Measurements from ENCODE around the gene GTF2H3. TPM values are rescaled to one million over a fixed set of nuclear protein-coding genes. Genes with fewer than 3 reads are reported as not detected.

Gene GTF2H3
- polyA plus RNA-seq, 2 of the 4 experiments (the other 2 are of a cell fraction): 25.5 to 85.3 TPM

- no peak overlapping the region for H3K4me3 ChIP-seq
- H3K4me2 ChIP-seq: no peak overlapping the region
- H3K27ac ChIP-seq: no peak overlapping the region
- ChIA-PET CTCF (interaction anchor here (0.6 to 2.2 kb wide), 3 partner anchors 11 to 264 kb away, joined by 3 to 13 read pairs (median 5); no protein-coding TSS in a partner anchor), POLR2A (no interaction called here)
- TF ChIP-seq HMGXB4 (CRISPR knock-in tag; IDR thresholded peaks at IDR 0.05; ENCODE audit: borderline replicate concordance): no peak
- no peak for TF ChIP-seq PHF8 (IDR thresholded peaks at IDR 0.05; ENCODE audit: borderline replicate concordance, low read depth)
- no peak for TF ChIP-seq MAZ (IDR thresholded peaks at IDR 0.05; ENCODE audit: borderline replicate concordance, low read depth, low read length)
- TF ChIP-seq GATA3 (IDR thresholded peaks at IDR 0.05; ENCODE audit: borderline replicate concordance): no peak
- no peak for TF ChIP-seq CEBPB (IDR thresholded peaks at IDR 0.05)
- no peak for TF ChIP-seq EHMT2 (IDR thresholded peaks at IDR 0.05; ENCODE audit: low read depth)
- TF ChIP-seq HDAC2 (IDR thresholded peaks at IDR 0.05): no peak
- TF ChIP-seq EP300 (IDR thresholded peaks at IDR 0.05): no peak
- TF ChIP-seq ESRRA (IDR thresholded peaks at IDR 0.05; ENCODE audit: borderline replicate concordance, low read length): no peak
- no peak for TF ChIP-seq MAFK (IDR thresholded peaks at IDR 0.05; ENCODE audit: partially characterized antibody)
- DNase-seq (ENCODE audit: low read depth in 1 of 2, low spot score in 1 of 2): no peak
- peaks cover 7% of the 10 kb centered on the region; the same call in 2 of the 3 replicates for H3K4me1 ChIP-seq
- no peak for ATAC-seq
- 96% methylated on average over 2 of the region's 2 CpGs for WGBS (ENCODE audit: missing lambda C conversion rate)
- no peaks in the 10 kb centered on the region for H3K9me3 ChIP-seq
- FAIRE-seq: no peak
These were observed 19.5 kb upstream of the GTF2H3 start for GRCh38 chr12:123614110-123614509.

- WGBS (ENCODE audit: missing lambda C conversion rate): 80% methylated on average over 4 of the region's 4 CpGs
- Histone ChIP-seq H3K4me3 (no peak overlapping the region), H3K9me3 (no peaks in the 10 kb centered on the region), H3K4me2 (no peak overlapping the region), H3K4me1 (peaks cover 7% of the 10 kb centered on the region; the same call in 2 of the 3 replicates), H3K27ac (no peak overlapping the region)
- DNase-seq (ENCODE audit: low read depth in 1 of 2, low spot score in 1 of 2) (no peak), FAIRE-seq (no peak), ATAC-seq (no peak)
- no peak for TF ChIP-seq RCOR1 (IDR thresholded peaks at IDR 0.05; ENCODE audit: low read depth, low read length)
- TF ChIP-seq MYC (IDR thresholded peaks at IDR 0.05; ENCODE audit: borderline replicate concordance, low read length): no peak
- TF ChIP-seq EHF (CRISPR knock-in tag; IDR thresholded peaks at IDR 0.05): no peak
- no peak for TF ChIP-seq RAD21 (conservative IDR thresholded peaks at IDR 0.05 in 1 of 2, IDR thresholded peaks at IDR 0.05 in 1 of 2)
- no peak for TF ChIP-seq SREBF2 (IDR thresholded peaks at IDR 0.05)
- no peak for TF ChIP-seq HOXA7 (CRISPR knock-in tag; IDR thresholded peaks at IDR 0.05)
- no peak for TF ChIP-seq MAFK (IDR thresholded peaks at IDR 0.05; ENCODE audit: partially characterized antibody)
- TF ChIP-seq CBX2 (IDR thresholded peaks at IDR 0.05; ENCODE audit: borderline replicate concordance, low read depth): no peak
- TF ChIP-seq HDAC2 (IDR thresholded peaks at IDR 0.05): no peak
- no peak for TF ChIP-seq HEYL (CRISPR knock-in tag; IDR thresholded peaks at IDR 0.05)
- TF ChIP-seq HES2 (IDR thresholded peaks at IDR 0.05): no peak
- TF ChIP-seq REST (IDR thresholded peaks at IDR 0.05): no peak
- no peak for TF ChIP-seq POLR2AphosphoS2 (conservative IDR thresholded peaks at IDR 0.05; ENCODE audit: low read length)
- no peak for TF ChIP-seq NR3C1 (IDR thresholded peaks at IDR 0.05)
- TF ChIP-seq HOXB5 (CRISPR knock-in tag; IDR thresholded peaks at IDR 0.05): no peak
- no peak for TF ChIP-seq ELK1 (IDR thresholded peaks at IDR 0.05; ENCODE audit: low read depth, low read length)
- TF ChIP-seq TFCP2L1 (CRISPR knock-in tag; IDR thresholded peaks at IDR 0.05): no peak
- no peak for TF ChIP-seq BCL3 (IDR thresholded peaks at IDR 0.05)
- no peak for TF ChIP-seq MAX (IDR thresholded peaks at IDR 0.05)
- CTCF ChIA-PET: interaction anchor here (0.6 to 2.2 kb wide), 3 partner anchors 12 to 265 kb away, joined by 3 to 13 read pairs (median 5); no protein-coding TSS in a partner anchor
- POLR2A ChIA-PET: interaction anchor here (0.6 kb wide), 1 partner anchor 163 kb away, joined by 5 read pairs; no protein-coding TSS in a partner anchor
These were observed 19.1 kb upstream of the GTF2H3 start for GRCh38 chr12:123614531-123614930.
